IPS-15b (cell line): ENCODE measurements around the gene TMEM17.
A peak's percentile ranks its signal among the peaks of the same experiment; 100 is the strongest.

Experiments used
- H3K27me3 ChIP-seq: one replicate; pipeline ENCODE4 v1.6.1; 2013; ENCODE audit warnings: low read length; ENCODE audit not compliant: control insufficient read depth, insufficient read depth
- H3K36me3 ChIP-seq: one replicate; pipeline ENCODE4 v1.6.1; 2013; ENCODE audit warnings: low read length; ENCODE audit not compliant: control insufficient read depth, insufficient read depth
- H3K4me1 ChIP-seq: one replicate; pipeline ENCODE4 v1.6.1; 2013; ENCODE audit warnings: mild to moderate bottlenecking, low read length; ENCODE audit not compliant: control insufficient read depth, insufficient read depth
- H3K4me3 ChIP-seq: one replicate; pipeline ENCODE4 v1.5.1; 2013; ENCODE audit warnings: low read depth, low read length
- H3K9ac ChIP-seq: one replicate; pipeline ENCODE4 v1.6.1; 2013; ENCODE audit warnings: low read depth, mild to moderate bottlenecking, low read length
- H3K9me3 ChIP-seq: one replicate; pipeline ENCODE4 v1.6.1; 2013; ENCODE audit warnings: mild to moderate bottlenecking, low read length; ENCODE audit not compliant: control insufficient read depth, insufficient read depth

TMEM17 gene

DNA sequence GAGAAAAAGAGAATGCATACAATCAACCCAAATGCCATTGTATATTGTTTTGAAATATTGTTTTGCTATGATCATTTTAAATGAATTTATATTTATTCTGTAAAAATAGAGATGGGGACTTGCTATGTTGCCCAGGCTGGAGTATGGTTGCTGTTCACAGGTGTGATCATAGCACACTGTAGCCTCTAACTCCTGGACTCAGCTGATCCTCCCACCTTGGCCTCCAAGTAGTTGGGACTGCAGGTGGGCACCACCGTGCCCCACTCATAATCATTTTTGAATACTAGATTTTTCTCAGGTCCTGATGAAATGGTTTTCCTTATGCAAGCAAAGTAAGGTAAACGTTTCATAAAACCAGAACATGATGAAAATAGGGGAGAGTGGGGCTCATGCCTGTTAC is 46.3 kb downstream of the TMEM17 start:
- Histone ChIP-seq H3K4me1 (peaks cover 5% of the 10 kb centered on the region), H3K36me3 (no peaks in the 10 kb centered on the region), H3K4me3 (no peak overlapping the region), H3K27me3 (peaks cover 18% of the 10 kb centered on the region), H3K9me3 (no peaks in the 10 kb centered on the region), H3K9ac (no peak overlapping the region)

DNA sequence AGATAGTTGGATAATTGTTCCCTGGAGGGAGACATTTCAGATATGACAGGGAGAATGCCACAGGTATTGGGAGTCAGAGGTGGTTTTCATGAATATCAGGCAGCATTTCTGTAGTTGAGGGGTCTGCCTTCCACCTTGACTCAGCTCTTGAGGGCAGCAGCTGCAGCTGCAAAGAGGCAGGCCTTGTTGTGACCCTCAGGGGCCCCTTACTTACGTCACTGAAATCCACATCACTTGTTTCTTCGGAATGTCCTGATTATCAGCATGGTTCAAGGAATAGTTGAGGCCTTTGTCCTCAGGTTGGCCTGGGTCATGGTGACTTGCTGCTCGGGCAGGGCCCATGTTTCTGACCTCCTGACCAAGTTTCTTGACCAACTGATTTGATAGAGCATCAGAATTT is 46.9 kb downstream of the TMEM17 start:
- Histone ChIP-seq H3K36me3 (no peaks in the 10 kb centered on the region), H3K4me1 (peaks cover 4% of the 10 kb centered on the region), H3K4me3 (no peak overlapping the region), H3K27me3 (peaks cover 18% of the 10 kb centered on the region), H3K9me3 (no peaks in the 10 kb centered on the region), H3K9ac (no peak overlapping the region)

DNA sequence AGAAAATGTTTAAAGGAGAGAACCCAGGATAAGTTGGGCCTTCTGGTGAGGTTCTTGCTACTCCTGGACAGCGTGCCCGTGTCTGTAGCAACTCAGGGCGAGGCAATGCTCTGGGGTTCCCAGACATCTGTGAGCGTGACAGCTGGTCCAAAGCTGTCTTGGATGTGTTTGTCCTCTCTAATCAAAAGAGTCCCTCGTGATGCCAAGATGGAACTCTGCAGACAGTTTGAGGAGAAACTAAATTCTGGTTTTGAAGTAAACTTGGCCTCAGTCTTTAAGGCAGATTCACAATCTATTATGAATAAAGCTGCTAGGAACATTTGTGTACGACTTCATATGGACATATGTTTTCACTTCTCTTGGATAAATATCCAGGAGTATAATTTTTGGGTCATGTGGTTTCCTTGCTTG is 47.3 kb downstream of the TMEM17 start:
- Histone ChIP-seq H3K9me3 (no peaks in the 10 kb centered on the region), H3K4me3 (no peak overlapping the region), H3K27me3 (peaks cover 18% of the 10 kb centered on the region), H3K36me3 (no peaks in the 10 kb centered on the region), H3K4me1 (peaks cover 4% of the 10 kb centered on the region), H3K9ac (no peak overlapping the region)

DNA sequence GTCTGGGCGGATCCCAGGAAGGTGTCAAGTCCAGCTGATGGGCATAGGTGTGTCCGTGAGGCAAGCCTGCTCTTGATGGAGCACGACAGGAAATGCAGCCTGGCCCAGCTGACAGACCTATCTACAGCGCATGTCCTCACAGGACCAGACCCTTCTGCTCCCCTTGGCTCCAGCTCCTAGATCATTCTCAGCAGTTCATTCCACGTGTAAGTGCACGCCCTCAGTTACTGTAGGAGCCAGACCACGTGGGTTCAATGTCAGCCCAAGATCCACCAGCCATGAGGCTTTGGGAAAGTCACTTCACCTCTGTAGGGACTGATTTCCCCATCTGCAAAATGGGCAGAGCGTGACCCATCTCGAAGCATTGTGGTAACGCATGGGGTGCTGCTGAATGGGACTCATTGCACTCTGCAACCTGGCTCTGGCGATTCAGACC is 47.8 kb downstream of the TMEM17 start:
- Histone ChIP-seq H3K9me3 (no peaks in the 10 kb centered on the region), H3K9ac (no peak overlapping the region), H3K27me3 (peaks cover 18% of the 10 kb centered on the region), H3K4me1 (peaks cover 4% of the 10 kb centered on the region), H3K36me3 (no peaks in the 10 kb centered on the region), H3K4me3 (no peak overlapping the region)

DNA sequence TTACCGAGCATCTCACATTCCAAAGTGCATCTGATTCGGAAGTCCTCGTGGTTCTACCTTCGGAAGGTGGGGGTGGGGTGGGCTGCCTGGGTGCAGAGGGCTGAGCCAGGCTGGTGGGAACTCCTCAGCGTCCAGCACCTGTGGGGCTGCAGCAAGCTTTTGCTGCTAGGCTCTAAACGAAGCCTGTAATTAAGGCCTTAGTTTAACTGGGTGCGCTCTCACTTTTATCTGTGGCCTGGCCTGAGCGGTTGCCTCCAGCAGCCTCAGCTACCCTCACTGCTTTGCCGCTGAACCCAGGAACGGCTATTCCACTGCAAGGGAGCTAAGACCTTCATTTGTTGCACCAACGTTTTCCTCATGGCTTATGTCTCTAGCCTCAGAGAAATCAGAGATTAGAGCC is 48.4 kb downstream of the TMEM17 start:
- Histone ChIP-seq H3K36me3 (no peaks in the 10 kb centered on the region), H3K4me3 (peak overlapping the region; percentile 67), H3K9ac (peak overlapping the region; percentile 42), H3K9me3 (no peaks in the 10 kb centered on the region), H3K4me1 (peaks cover 4% of the 10 kb centered on the region), H3K27me3 (peaks cover 18% of the 10 kb centered on the region)

DNA sequence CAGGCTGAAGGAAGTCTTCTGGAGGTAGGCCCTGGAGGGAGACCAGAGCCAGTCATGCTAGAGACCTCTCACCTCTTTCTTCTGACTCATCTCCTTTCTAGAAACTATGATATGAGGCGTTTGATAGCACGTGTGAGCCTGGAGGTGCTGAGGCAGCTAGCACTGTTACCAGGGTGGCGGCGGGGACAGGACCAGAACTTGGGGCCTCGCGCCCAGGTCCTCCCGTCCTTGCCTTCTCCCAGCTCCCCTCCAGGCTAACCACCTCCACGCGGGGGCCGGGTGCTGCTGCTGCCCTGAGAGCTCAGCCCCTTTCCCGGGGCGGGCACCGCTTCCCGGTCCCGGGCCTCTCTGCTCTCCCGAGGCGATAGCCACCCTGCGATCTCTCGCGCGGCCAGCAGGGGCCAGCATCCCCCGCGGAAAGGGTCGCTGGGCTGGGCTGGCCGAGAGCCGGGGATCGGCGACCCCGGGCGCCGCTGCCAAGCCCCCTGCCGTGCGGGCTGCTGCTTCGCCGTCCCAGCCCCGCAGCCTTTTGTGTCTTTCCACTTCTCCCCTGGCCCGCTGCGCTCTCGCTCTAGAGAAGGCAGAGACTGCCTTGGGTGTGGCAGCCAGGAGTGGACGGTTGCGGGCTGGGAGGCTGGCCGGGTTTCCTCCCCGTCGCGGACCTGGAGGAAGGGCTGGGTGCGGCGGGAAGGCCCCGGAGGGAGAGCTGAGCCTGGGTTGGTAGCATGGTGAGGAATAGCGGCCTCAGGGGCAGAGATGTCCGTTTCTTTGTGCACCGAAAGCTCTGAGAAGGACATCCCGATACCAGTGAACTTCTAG is 49.1 kb downstream of the TMEM17 start:
- H3K27me3 ChIP-seq, result peaks cover 18% of the 10 kb centered on the region
- H3K4me1 ChIP-seq, result peaks cover 4% of the 10 kb centered on the region
- H3K4me3 ChIP-seq, result peak overlapping the region; percentile 67
- H3K9me3 ChIP-seq, result no peaks in the 10 kb centered on the region
- H3K36me3 ChIP-seq, result no peaks in the 10 kb centered on the region
- H3K9ac ChIP-seq, result peak overlapping the region; percentile 54

DNA sequence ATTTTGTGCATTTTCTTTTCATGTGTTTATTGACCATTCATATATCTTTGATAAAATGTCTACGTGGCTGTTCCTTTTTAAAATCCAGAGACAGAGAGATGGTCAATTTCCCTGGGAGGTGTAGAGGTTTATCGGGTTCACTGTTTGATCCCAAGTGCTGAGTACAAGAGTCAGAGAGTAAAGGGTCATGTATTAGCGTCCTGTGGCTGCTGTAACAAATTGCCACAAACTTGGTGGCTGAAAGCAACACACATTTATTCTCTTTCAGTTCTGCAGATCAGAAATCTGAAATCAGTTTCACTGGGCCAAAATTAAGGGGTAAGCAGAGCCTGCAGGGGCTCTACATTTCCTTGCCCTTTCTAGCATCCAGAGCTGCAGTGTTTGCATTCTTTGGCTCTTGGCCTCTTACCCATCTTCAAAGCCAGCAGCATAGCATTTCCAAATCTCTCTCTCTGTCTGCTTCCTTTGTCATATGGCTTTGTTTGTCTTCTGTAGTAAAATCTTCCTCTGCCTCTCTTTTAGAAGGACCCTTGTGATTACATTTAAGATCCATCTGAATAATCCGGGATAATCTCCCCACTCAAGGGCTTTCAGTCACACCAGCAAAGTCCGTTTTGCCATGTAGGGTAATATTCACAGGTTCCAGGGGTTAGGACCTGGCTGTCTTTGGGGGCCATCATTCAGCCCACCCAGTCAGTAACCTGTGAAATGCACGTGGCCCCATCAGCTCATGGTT is 49.9 kb downstream of the TMEM17 start:
- H3K4me1 ChIP-seq, result peaks cover 4% of the 10 kb centered on the region
- peaks cover 18% of the 10 kb centered on the region for H3K27me3 ChIP-seq
- no peak overlapping the region for H3K4me3 ChIP-seq
- H3K9ac ChIP-seq, result no peak overlapping the region
- no peaks in the 10 kb centered on the region for H3K36me3 ChIP-seq
- H3K9me3 ChIP-seq, result no peaks in the 10 kb centered on the region

DNA sequence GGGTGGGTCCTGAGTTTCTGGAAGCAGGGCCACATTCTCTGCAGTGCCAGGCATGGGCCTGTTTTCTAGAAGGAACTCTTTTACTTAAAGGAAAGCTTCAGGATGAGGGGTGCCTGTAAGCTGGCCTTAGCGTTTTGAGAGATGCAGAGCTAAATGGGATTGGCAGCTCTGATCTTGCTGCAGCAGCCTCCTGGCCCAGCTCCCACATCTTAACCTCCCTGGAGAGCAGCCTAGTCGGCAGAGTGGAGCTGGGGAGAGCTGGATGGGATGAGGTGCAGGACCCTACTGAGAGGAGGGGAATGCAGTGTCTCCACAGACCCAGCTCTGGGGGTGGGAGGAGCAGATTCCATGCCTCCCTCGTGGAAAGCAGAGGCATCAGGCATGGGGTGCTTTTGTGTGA is 52.0 kb downstream of the TMEM17 start:
- H3K27me3 ChIP-seq, result peaks cover 18% of the 10 kb centered on the region
- no peaks in the 10 kb centered on the region for H3K36me3 ChIP-seq
- H3K4me3 ChIP-seq, result no peak overlapping the region
- H3K9ac ChIP-seq, result no peak overlapping the region
- H3K4me1 ChIP-seq, result peaks cover 4% of the 10 kb centered on the region
- no peaks in the 10 kb centered on the region for H3K9me3 ChIP-seq

DNA sequence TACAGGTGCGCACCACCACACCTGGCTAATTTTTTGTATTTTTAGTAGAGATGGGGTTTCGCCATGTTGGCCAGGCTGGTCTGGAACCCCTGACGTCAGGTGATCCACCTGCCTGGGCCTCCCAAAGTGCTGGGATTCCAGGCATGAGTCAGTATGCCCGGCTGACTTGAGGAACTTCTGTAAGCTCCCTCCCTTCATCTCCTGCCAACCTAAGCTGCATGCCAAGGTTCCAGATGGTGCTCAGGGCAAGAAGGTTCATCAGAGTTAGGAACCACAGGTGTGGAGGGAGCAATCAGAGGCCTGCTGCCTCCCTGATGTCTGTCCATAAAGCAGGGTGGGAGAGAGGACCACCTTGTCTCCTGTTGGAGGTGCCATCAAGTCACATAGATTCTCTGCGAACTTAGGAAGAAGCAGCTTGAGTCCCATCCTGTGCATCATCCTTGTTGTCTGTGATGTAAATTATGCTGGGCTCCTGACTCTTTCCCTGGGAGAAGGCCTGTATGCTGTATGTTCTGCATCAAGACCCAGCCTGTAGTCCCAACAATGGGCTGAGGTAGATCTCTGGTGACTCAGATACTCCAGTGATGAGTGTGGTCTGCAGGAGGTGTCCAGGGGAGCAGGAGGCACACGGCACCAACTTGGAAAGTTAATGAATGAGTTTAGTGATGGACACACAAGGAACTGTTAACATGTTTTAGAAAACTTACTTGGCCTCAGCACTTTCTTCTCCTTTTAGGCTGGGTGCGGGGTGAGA is 53.1 kb downstream of the TMEM17 start:
- H3K9ac ChIP-seq, result no peak overlapping the region
- H3K9me3 ChIP-seq, result no peaks in the 10 kb centered on the region
- peaks cover 4% of the 10 kb centered on the region for H3K4me1 ChIP-seq
- H3K36me3 ChIP-seq, result no peaks in the 10 kb centered on the region
- no peak overlapping the region for H3K4me3 ChIP-seq
- H3K27me3 ChIP-seq, result peaks cover 10% of the 10 kb centered on the region

DNA sequence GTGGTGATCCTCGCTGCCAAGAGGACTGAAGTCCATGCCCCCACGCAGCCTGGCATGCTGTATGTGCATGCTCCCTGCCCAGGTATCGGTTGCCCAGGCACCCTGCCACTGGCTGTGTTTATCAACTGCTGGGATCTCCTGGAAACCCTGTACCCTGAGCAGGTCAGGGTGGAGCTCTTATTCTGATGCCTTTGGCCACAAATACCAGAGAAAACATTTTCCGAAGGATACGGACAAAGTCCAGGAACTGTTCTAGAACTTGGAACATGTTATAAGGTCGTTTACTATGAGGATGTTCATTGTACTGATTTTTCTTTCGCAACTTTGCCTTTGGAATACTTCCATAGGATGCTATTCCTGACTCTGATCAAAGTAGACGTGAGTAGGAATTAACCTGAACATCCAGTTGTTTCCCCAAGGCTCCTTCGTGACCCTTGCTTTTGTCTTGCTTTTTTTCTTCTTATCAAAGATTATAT is 55.2 kb downstream of the TMEM17 start:
- no peaks in the 10 kb centered on the region for H3K36me3 ChIP-seq
- no peak overlapping the region for H3K4me3 ChIP-seq
- no peak overlapping the region for H3K9ac ChIP-seq
- H3K27me3 ChIP-seq, result no peaks in the 10 kb centered on the region
- no peaks in the 10 kb centered on the region for H3K4me1 ChIP-seq
- no peaks in the 10 kb centered on the region for H3K9me3 ChIP-seq
